SH-SY5Y (cell line): ENCODE results near the gene WWOX.

ENCODE experiments used
- GATA2 ChIP-seq: IDR thresholded peaks from 2 replicates; pipeline ENCODE4 v1.6.1; 2011; ENCODE audit warnings: mild to moderate bottlenecking, low read depth, low read length
- GATA3 ChIP-seq: IDR thresholded peaks from 2 replicates; pipeline ENCODE4 v1.6.1; 2011; ENCODE audit warnings: low read depth, mild to moderate bottlenecking, low read length, moderate library complexity

GRCh38 chr16:78903237-78903636 lies 803.8 kb downstream of the WWOX start:
- TF ChIP-seq GATA2 (no peak), GATA3 (no peak)
